HCT116 (cell line): ENCODE data around the gene MCF2L. TPM values are rescaled to one million over a fixed set of nuclear protein-coding genes. Genes with fewer than 3 reads are reported as not detected.

Experiments used
- ATAC-seq: fragments of 200-7000 bp; cut with Tn5 transposase; 2 replicates; pipeline ENCODE4 v1.9.1; 2020; ENCODE audit warnings: mild to moderate bottlenecking, moderate library complexity
- BruUV-seq: library from RNA; stranded (reverse); fragments of 400-500 nt; replicated peaks from 2 replicates; lab custom pipeline; 2021; lab: Mats Ljungman, UMichigan
- CTCF ChIA-PET: fragments of 300-600 bp; sonication (Branson Sonifier 250); formaldehyde crosslinking; loops from one replicate; lab custom pipeline; 2021; ENCODE audit warnings: antibody characterized with exemption; lab: Charles Lee
- POLR2A ChIA-PET: fragments of 300-600, 350-600 bp; sonication (Branson Sonifier 250); formaldehyde crosslinking; loops from one replicate; lab custom pipeline; 2021; ENCODE audit warnings: antibody characterized with exemption; lab: Charles Lee
- RAD21 ChIA-PET, 2 experiments: fragments of 300-600 bp; sonication (Branson Sonifier 250); formaldehyde crosslinking; loops; one replicate each; lab custom pipeline; 2023; ENCODE audit warnings: low total read pairs in 2 of 2; ENCODE audit not compliant: uncharacterized antibody in 2 of 2, unreplicated experiment in 2 of 2, low non-redundant PET in 1 of 2; lab: Charles Lee
- DNase-seq: peaks from one replicate; pipeline ENCODE4 v3.0.0-alpha.2; 2010; ENCODE audit warnings: low read depth, low spot score
- H2AFZ ChIP-seq: fragments of 200-600 bp; shearing (Covaris generic), sonication (generic); 2 replicates; pipeline ENCODE4 v1.6.1; 2017; ENCODE audit warnings: low read depth, mixed run types, mixed read lengths, antibody characterized with exemption, low read length; ENCODE audit not compliant: poor library complexity, severe bottlenecking
- H3K27ac ChIP-seq: 2 replicates; pipeline ENCODE4 v1.5.1; 2012; ENCODE audit warnings: low read depth, low read length
- H3K27me3 ChIP-seq: fragments of 200-600 bp; sonication (generic); 2 replicates; pipeline ENCODE4 v1.6.1; 2016; ENCODE audit warnings: mixed run types, low read length, mixed read lengths; ENCODE audit not compliant: insufficient read depth
- H3K36me3 ChIP-seq, 2 experiments: fragments of 200-500 bp in 1 of 2; fragments of 200-600 bp in 1 of 2; sonication (Bioruptor generic) in 1 of 2; sonication (generic) in 1 of 2; 2 replicates each; pipeline versions ENCODE4 v1.5.1 to v1.6.1; 2014 to 2016; ENCODE audit warnings: low read length in 2 of 2, inconsistent platforms in 1 of 2, mixed read lengths in 1 of 2, mixed run types in 1 of 2; ENCODE audit not compliant: insufficient read depth in 2 of 2, control insufficient read depth in 1 of 2
- H3K4me1 ChIP-seq, 2 experiments: fragments of 200-600 bp in 1 of 2; sonication (generic) in 1 of 2; 2 replicates each; pipeline versions ENCODE4 v1.5.1 to v1.6.1; 2012 to 2017; ENCODE audit warnings: low read length in 2 of 2, inconsistent platforms in 1 of 2, mild to moderate bottlenecking in 1 of 2, mixed read lengths in 1 of 2, mixed run types in 1 of 2, moderate library complexity in 1 of 2; ENCODE audit not compliant: insufficient read depth in 2 of 2, control insufficient read depth in 1 of 2
- H3K4me2 ChIP-seq: fragments of 200-600 bp; sonication (generic); 2 replicates; pipeline ENCODE4 v1.6.1; 2017; ENCODE audit warnings: mixed run types, low read length, mixed read lengths
- H3K4me3 ChIP-seq, 2 experiments: fragments of 200-600 bp in 1 of 2; sonication (generic) in 1 of 2; replicated peaks in 1 of 2; 2 replicates each; pipeline ENCODE4 v1.5.1; 2011 to 2016; ENCODE audit warnings: low read length in 2 of 2, control low read depth in 1 of 2, low read depth in 1 of 2, mild to moderate bottlenecking in 1 of 2, mixed read lengths in 1 of 2, mixed run types in 1 of 2
- H3K79me2 ChIP-seq: fragments of 200-600 bp; sonication (generic); 2 replicates; pipeline ENCODE4 v1.6.1; 2017; ENCODE audit warnings: mild to moderate bottlenecking, mixed run types, low read length, moderate library complexity, mixed read lengths; ENCODE audit not compliant: insufficient read depth
- H3K9ac ChIP-seq: fragments of 200-600 bp; sonication (generic); 2 replicates; pipeline ENCODE4 v1.6.1; 2016; ENCODE audit warnings: low read length, mixed read lengths
- H3K9me2 ChIP-seq: fragments of 200-600 bp; sonication (generic), shearing (Covaris generic); 2 replicates; pipeline ENCODE4 v1.6.1; 2017; ENCODE audit warnings: mixed run types, mild to moderate bottlenecking, moderate library complexity; ENCODE audit not compliant: insufficient read depth
- H3K9me3 ChIP-seq, 2 experiments: fragments of 200-500 bp in 1 of 2; fragments of 200-600 bp in 1 of 2; sonication (Bioruptor generic) in 1 of 2; sonication (generic) in 1 of 2; 2 replicates each; pipeline ENCODE4 v1.6.1; 2014 to 2017; ENCODE audit warnings: low read length in 2 of 2, mixed read lengths in 2 of 2, inconsistent platforms in 1 of 2, low read depth in 1 of 2, mild to moderate bottlenecking in 1 of 2, mixed run types in 1 of 2, moderate library complexity in 1 of 2; ENCODE audit not compliant: control insufficient read depth in 1 of 2, insufficient read depth in 1 of 2
- H4K20me1 ChIP-seq: fragments of 200-600 bp; sonication (generic), shearing (Covaris generic); 2 replicates; pipeline ENCODE4 v1.6.1; 2017; ENCODE audit warnings: mixed run types, mild to moderate bottlenecking, moderate library complexity; ENCODE audit not compliant: insufficient read depth
- CTCF ChIP-seq, 3 experiments: fragments of 200-600 bp in 1 of 3; sonication (generic) in 1 of 3; IDR thresholded peaks in 2 of 3; conservative IDR thresholded peaks in 1 of 3; 2 replicates each; pipeline ENCODE4 v1.5.1; 2012 to 2017; ENCODE audit warnings: low read depth in 2 of 3, low read length in 2 of 3, antibody characterized with exemption in 1 of 3, borderline replicate concordance in 1 of 3, control low read depth in 1 of 3, mild to moderate bottlenecking in 1 of 3, mixed read lengths in 1 of 3, mixed run types in 1 of 3, moderate library complexity in 1 of 3; ENCODE audit not compliant: insufficient read depth in 1 of 3
- EGR1 ChIP-seq: IDR thresholded peaks from 2 replicates; pipeline ENCODE4 v1.6.1; 2012; ENCODE audit warnings: low read depth
- ELF1 ChIP-seq: IDR thresholded peaks from 2 replicates; pipeline ENCODE4 v1.6.1; 2012; ENCODE audit warnings: low read depth, borderline replicate concordance
- EZH2phosphoT487 ChIP-seq: fragments of 200-600 bp; IDR thresholded peaks from 2 replicates; pipeline ENCODE4 v1.6.1; 2018; ENCODE audit warnings: antibody characterized with exemption, borderline replicate concordance
- MAX ChIP-seq: IDR thresholded peaks from 2 replicates; pipeline ENCODE4 v1.6.1; 2012
- POLR2A ChIP-seq: IDR thresholded peaks from 2 replicates; pipeline ENCODE4 v1.7.0; 2011; ENCODE audit warnings: borderline replicate concordance; ENCODE audit not compliant: insufficient read depth, insufficient read length; ENCODE audit errors: extremely low read depth
- REST ChIP-seq: IDR thresholded peaks from 2 replicates; pipeline ENCODE4 v1.6.1; 2012; ENCODE audit warnings: low read depth
- SP1 ChIP-seq: IDR thresholded peaks from 2 replicates; pipeline ENCODE4 v1.6.1; 2012; ENCODE audit warnings: low read depth
- SRF ChIP-seq: IDR thresholded peaks from 2 replicates; pipeline ENCODE4 v1.6.1; 2012; ENCODE audit warnings: low read depth
- TCF7L2 ChIP-seq: IDR thresholded peaks from 2 replicates; pipeline ENCODE4 v1.7.0; 2011; ENCODE audit warnings: borderline replicate concordance, inconsistent platforms; ENCODE audit not compliant: insufficient read depth, insufficient read length; ENCODE audit errors: extremely low read depth
- ZBTB33 ChIP-seq: IDR thresholded peaks from 2 replicates; pipeline ENCODE4 v1.6.1; 2011; ENCODE audit warnings: mild to moderate bottlenecking, low read length, moderate library complexity; ENCODE audit not compliant: insufficient replicate concordance; ENCODE audit errors: extremely low read depth
- ZFX ChIP-seq: fragments of 450-650 bp; IDR thresholded peaks from 2 replicates; pipeline ENCODE4 v1.6.1; 2017
- ZNF274 ChIP-seq: fragments of 200-500 bp; sonication (Bioruptor generic); IDR thresholded peaks from 2 replicates; pipeline ENCODE4 v1.6.1; 2014; ENCODE audit warnings: mild to moderate bottlenecking, low read depth, low read length, inconsistent platforms
- intact Hi-C: fragments of 100-400 bp; cut with micrococcal nuclease; formaldehyde crosslinking; loops from 2 replicates; pipeline ENCODE4 v1.10.0; 2022
- total RNA-seq: library from RNA; stranded (reverse); gene quantifications from one replicate; pipeline ENCODE4 v1.2.1, GENCODE V29; 2021; ENCODE audit not compliant: unreplicated experiment

MCF2L gene
- total RNA-seq, 1 experiment from 2014 or later = 19.3 TPM

GRCh38 chr13:113002913-113003290 is 33.9 kb downstream of the MCF2L start:
- CTCF ChIA-PET = no interaction called here

GRCh38 chr13:113004126-113004525 is 35.1 kb downstream of the MCF2L start:
- H4K20me1 ChIP-seq = no peaks in the 10 kb centered on the region
- ChIA-PET CTCF (no interaction called here), RAD21 (no interaction called here), POLR2A (no interaction called here)
- H2AFZ ChIP-seq = no peak overlapping the region
- H3K27ac ChIP-seq = no peak overlapping the region
- H3K9me2 ChIP-seq = no peaks in the 10 kb centered on the region
- ATAC-seq (no peak), DNase-seq (no peak)
- intact Hi-C loops = no loop called here
- BruUV-seq = no TSS peak
- no peak overlapping the region for H3K9ac ChIP-seq
- no peak overlapping the region for H3K4me2 ChIP-seq
- no peak for TF ChIP-seq POLR2A
- no peak for TF ChIP-seq ZBTB33
- TF ChIP-seq ZNF274 = no peak
- TF ChIP-seq ZFX = no peak
- no peak for TF ChIP-seq MAX
- TF ChIP-seq CTCF (IDR thresholded peaks at IDR 0.05 in 2 of 3, conservative IDR thresholded peaks at IDR 0.05 in 1 of 3; ENCODE audit: borderline replicate concordance in 1 of 3, insufficient read depth in 1 of 3, low read depth in 2 of 3, low read length in 2 of 3) = no peak
- TF ChIP-seq REST = no peak
- TF ChIP-seq SP1 = no peak
- TF ChIP-seq TCF7L2 = no peak
- TF ChIP-seq EGR1 = no peak
- no peak for TF ChIP-seq ELF1
- no peak for TF ChIP-seq SRF
- no peaks in the 10 kb centered on the region for H3K27me3 ChIP-seq
- H3K4me1 ChIP-seq = no peaks in the 10 kb centered on the region
- H3K36me3 ChIP-seq = no peaks in the 10 kb centered on the region
- H3K4me3 ChIP-seq = no peak overlapping the region
- no peaks in the 10 kb centered on the region for H3K79me2 ChIP-seq
- no peaks in the 10 kb centered on the region for H3K9me3 ChIP-seq

More at GRCh38 chr13:113002913-113003290, 33.9 kb downstream of the MCF2L start:
- no peaks in the 10 kb centered on the region for H4K20me1 ChIP-seq
- ChIA-PET RAD21 (no interaction called here), POLR2A (no interaction called here)
- TF ChIP-seq EZH2phosphoT487 (no peak), SRF (no peak)
- H3K9me3 ChIP-seq = no peaks in the 10 kb centered on the region
- H2AFZ ChIP-seq = no peak overlapping the region
- ATAC-seq (no peak), DNase-seq (no peak)
- H3K4me2 ChIP-seq = no peak overlapping the region
- intact Hi-C loops = no loop called here
- H3K9me2 ChIP-seq = no peaks in the 10 kb centered on the region
- no peak overlapping the region for H3K4me3 ChIP-seq
- no peak overlapping the region for H3K9ac ChIP-seq
- H3K27ac ChIP-seq = no peak overlapping the region
- no peaks in the 10 kb centered on the region for H3K4me1 ChIP-seq
- no peaks in the 10 kb centered on the region for H3K79me2 ChIP-seq
- no TSS peak for BruUV-seq
- no peaks in the 10 kb centered on the region for H3K36me3 ChIP-seq
- no peaks in the 10 kb centered on the region for H3K27me3 ChIP-seq
